ENCODE measurements around the gene ANGPTL4. TPM values are rescaled to one million over a fixed set of nuclear protein-coding genes. Genes with fewer than 3 reads are reported as not detected.

ANGPTL4 gene
- total and polyA plus RNA-seq, 9 of the 15 experiments (the other 6 are each of a cell fraction or from before 2014, with no cell fraction given): 0.05 to 0.77 (median 0.22) TPM; not detected in 4

GRCh38 chr19:8386990-8387389 lies 23.0 kb downstream of the ANGPTL4 start (continued):
- no peak for TF ChIP-seq ZFPM2 (CRISPR knock-in tag; IDR thresholded peaks at IDR 0.05)
- TF ChIP-seq PCBP1 (IDR thresholded peaks at IDR 0.05; ENCODE audit: low read depth, low read length, poor library complexity, severe bottlenecking): no peak
- TF ChIP-seq NEUROD1 (IDR thresholded peaks at IDR 0.05; ENCODE audit: borderline replicate concordance, low read depth, low read length, partially characterized antibody): no peak
- no peak for TF ChIP-seq DNMT1 (IDR thresholded peaks at IDR 0.05)
- TF ChIP-seq SRF (CRISPR knock-in tag; IDR thresholded peaks at IDR 0.05): no peak
- TF ChIP-seq NFRKB (IDR thresholded peaks at IDR 0.05; ENCODE audit: low read depth): no peak
- no peak for TF ChIP-seq FOSL1 (tag; conservative IDR thresholded peaks at IDR 0.05)
- 0 out of 2 replicates have a peak, but pooled peaks have one; percentile 8 for TF ChIP-seq TSHZ1 (CRISPR knock-in tag; IDR thresholded peaks at IDR 0.05)
- no peak for TF ChIP-seq ZNF830 (CRISPR knock-in tag; IDR thresholded peaks at IDR 0.05)
- no peak for TF ChIP-seq ARHGAP35 (IDR thresholded peaks at IDR 0.05; ENCODE audit: partially characterized antibody)
- no peak for TF ChIP-seq SP2 (IDR thresholded peaks at IDR 0.05; ENCODE audit: extremely low read depth, low read depth, low read length, poor library complexity, severe bottlenecking)
- no peak for TF ChIP-seq E2F4 (CRISPR knock-in tag; IDR thresholded peaks at IDR 0.05; ENCODE audit: low read depth)
- no peak for TF ChIP-seq NR2F6 (CRISPR knock-in tag; IDR thresholded peaks at IDR 0.05)
- no peak for TF ChIP-seq ZKSCAN8 (CRISPR knock-in tag; IDR thresholded peaks at IDR 0.05)
- TF ChIP-seq SFPQ (IDR thresholded peaks at IDR 0.05; ENCODE audit: low read depth, low read length): no peak
- TF ChIP-seq CBFA2T2 (conservative IDR thresholded peaks at IDR 0.05): no peak
- no peak for TF ChIP-seq SMARCC2 (IDR thresholded peaks at IDR 0.05; ENCODE audit: low read depth)
- no peak for TF ChIP-seq LEF1 (IDR thresholded peaks at IDR 0.05)
- TF ChIP-seq PBX2 (CRISPR knock-in tag; IDR thresholded peaks at IDR 0.05; ENCODE audit: low read depth): no peak
- TF ChIP-seq PBX2 (tag; conservative IDR thresholded peaks at IDR 0.05; ENCODE audit: low read depth): 0 out of 2 replicates have a peak, but pooled peaks have one; percentile 19
- no peak for TF ChIP-seq NCOR1 (IDR thresholded peaks at IDR 0.05)
